Measurements from ENCODE around the gene PSMA1.
A peak's percentile ranks its signal among the peaks of the same experiment; 100 is the strongest.
"Not testable (repeated sequence)": the region's sequence is repeated elsewhere in the genome, so short reads cannot be mapped to it uniquely, and the experiment has no call there.

Gene PSMA1

GRCh38 chr11:14519917-14520746 lies at the start of gene PSMA1:
TSS of gene PSMA1 (minus strand) at chr11:14520386. CDS start at chr11:14520299, 87 bp downstream.
- DNase-seq (ENCODE audit: low read depth) = peak; percentile 94

DNA sequence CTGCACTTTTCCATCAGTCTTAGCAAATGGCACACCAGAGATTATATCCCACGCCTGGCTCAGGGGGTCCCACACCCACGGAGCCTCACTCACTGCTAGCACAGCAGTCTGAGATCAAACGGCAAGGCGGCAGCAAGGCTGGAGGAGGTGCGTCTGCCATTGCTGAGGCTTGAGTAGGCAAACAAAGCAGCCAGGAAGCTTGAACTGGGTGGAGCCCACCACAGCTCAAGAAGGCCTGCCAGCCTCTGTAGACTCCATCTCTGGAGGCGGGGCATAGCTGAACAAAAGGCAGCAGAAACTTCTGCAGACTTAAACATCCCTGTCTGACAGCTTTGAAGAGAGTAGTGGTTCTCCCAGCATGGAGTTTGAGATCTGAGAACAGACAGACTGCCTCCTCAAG lies 49.3 kb upstream of the PSMA1 start:
- DNase-seq (ENCODE audit: low read depth) = not testable (repeated sequence)

GRCh38 chr11:14567064-14567651 lies 47.0 kb upstream of the PSMA1 start:
- DNase-seq (ENCODE audit: low read depth) = no peak

DNA sequence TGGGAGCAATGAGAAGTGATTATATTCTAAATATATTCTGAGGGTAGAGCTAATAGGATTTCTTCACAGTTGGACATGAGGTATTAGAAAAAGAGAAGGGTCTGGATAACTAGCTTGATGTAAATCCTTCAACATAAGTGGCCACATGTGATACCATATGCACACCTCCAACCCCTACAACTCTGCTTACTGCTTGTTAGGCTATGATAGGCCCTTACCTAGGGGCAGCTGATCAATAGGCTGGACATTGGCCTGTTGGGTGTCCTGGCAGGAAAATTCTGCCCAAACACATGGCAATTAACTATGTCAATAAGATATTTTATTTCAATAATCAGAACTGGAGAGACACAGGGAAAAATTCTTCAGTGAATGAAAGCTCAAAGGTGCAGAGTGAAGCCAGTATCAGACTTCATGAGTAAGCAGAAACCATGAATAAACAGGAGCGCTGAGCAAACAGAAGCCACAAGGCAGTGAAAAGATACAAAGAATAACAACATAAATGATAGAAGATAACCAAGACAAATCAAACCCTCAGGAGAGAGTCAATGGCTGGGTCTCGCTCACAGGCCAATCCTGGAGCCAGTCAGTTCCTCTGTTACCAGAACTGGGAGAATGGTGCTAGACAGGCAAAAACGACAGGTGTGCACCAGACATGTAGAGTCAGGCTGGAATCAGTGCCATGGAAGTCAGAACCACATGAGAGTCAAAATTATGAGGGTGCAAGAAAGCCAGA lies 46.3 kb upstream of the PSMA1 start:
- no peak for DNase-seq (ENCODE audit: low read depth)

GRCh38 chr11:14565845-14566244 lies 45.7 kb upstream of the PSMA1 start:
- DNase-seq (ENCODE audit: low read depth) = no peak

DNA sequence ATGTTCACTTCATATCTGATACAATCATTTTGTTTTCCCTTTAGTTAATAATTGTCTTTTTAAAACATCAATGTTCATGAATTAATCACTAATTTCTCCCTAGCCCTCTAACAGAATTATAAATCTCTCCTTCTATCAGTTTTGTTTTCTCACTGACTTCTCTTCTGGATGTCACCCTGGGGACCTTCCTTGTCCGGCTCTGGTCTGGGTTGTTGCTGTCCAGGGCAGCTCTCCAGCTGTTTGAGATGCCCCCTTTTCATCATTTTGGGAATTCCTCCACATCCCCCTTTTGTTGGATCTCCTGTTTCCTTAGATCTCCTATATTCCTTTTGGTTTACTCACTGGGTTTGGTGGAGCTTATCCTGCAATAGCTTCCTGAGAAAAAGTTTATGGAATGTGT lies 35.6 kb upstream of the PSMA1 start:
- no peak for DNase-seq (ENCODE audit: low read depth)

DNA sequence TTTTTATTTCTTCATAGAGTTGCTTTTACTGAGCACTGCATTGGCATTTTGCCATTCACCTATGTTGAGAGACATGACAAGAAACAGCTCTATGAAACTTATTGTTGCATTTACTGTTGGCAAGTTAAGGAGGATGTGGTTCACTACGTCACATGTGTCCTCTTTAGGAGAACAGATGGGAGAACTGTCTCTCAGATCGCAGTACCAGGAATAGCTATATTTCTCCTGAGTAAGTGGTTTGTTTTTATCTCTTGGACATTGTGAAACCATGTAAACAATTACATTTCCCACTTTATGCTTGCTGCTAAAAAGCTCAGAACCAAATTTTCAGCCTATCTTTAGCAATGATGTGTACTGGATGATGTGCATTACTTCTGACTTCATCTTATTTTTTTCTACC lies 34.8 kb upstream of the PSMA1 start:
- peak; percentile 18 for DNase-seq (ENCODE audit: low read depth)

DNA sequence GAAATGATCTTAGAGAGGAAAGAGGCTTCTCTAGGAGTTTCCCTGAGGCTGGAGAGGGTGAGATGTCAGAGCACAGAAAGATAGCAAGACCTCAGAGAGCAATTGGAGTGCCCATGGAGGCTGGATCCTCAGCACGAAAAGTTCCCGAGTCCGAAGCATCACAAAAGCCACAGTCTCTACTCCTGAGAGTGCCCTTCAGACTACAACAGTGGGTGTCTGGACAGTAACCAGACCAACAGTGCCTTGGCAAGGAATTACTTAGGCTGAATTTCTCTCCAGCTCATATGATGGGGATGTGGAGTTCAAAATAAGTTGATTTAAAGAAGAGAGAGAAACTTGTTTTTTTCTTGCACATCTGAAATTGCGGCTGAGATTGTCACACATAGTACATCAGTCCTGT lies 31.9 kb upstream of the PSMA1 start:
- DNase-seq (ENCODE audit: low read depth) = no peak

- no peak for DNase-seq (ENCODE audit: low read depth)
Measured at GRCh38 chr11:14551380-14551779, 31.2 kb upstream of the PSMA1 start.

GRCh38 chr11:14549891-14550290 lies 29.7 kb upstream of the PSMA1 start:
- no peak for DNase-seq (ENCODE audit: low read depth)

DNA sequence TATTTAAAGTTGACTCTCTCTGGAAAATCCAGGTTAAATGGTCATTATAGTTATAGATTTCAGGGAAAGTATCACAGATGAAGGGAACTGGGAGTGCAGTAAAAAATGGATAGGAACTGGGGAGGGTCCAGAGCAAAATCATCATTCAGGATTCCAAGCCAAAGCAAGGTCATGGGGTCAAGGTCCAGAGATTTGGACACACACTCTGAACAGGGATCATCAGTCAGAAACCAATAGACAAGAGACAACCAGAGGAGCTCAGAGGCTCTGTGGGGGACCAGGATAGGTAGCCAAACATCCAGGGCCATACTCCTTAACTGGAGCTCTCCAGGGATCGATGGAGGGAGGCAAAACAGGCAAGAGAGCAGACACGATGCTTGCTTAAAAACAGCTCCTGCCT lies 27.3 kb upstream of the PSMA1 start:
- DNase-seq (ENCODE audit: low read depth) = no peak

DNA sequence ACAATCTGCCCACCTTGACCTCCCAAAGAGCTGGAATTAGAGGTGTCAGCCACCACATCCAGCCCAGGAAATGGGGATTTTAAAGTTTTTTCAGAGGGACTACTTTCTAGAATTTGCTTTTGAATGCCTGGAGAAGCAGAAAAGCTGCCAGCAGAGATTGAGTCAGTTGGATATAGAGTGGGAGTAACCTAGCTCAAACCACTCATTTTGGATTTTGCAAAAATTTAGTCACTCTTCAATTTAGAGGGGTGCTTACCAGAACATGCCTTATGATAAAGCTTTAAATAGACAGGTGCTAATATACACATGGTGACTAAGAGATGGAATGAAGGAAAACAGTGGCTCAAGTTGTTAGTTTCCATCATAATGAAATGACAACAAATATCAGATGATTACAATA lies 26.5 kb upstream of the PSMA1 start:
- no peak for DNase-seq (ENCODE audit: low read depth)

DNA sequence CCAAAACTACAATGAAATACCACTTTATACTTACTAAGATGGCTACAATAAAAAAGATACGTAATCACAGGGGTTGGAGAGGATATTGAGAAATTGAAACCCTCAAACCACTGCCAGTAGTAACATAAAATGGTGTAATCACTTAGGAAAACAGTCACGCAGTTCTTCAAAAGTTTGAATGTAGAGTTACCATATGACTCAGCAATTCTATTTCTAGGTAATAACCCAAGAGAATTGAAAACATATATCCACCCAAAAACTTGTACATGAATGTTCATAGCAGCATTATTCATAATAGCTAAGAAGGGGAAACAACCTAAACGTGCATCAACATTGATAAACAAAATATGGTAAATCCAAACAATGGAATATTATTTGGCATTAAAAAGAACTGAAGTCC lies 24.4 kb upstream of the PSMA1 start:
- DNase-seq (ENCODE audit: low read depth) = peak; percentile 83

DNA sequence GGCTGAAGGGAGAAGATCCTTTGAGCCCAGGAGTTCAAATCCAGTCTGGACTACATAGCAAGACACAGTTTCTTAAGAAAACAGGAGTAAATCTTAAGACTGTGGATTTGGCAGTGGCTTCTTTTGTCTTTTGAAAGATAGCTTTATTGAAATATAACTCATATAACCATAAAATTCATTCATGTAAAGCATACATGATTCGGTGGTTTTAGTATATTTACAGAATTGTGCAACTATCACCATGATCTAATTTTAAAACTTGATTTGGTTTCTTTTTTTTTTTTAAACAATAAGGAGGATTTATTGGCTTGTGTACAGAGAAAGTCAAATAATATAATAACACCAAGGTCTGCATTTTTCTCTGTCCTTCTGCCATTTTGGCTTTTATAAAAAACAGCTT lies 23.1 kb upstream of the PSMA1 start:
- no peak for DNase-seq (ENCODE audit: low read depth)

DNA sequence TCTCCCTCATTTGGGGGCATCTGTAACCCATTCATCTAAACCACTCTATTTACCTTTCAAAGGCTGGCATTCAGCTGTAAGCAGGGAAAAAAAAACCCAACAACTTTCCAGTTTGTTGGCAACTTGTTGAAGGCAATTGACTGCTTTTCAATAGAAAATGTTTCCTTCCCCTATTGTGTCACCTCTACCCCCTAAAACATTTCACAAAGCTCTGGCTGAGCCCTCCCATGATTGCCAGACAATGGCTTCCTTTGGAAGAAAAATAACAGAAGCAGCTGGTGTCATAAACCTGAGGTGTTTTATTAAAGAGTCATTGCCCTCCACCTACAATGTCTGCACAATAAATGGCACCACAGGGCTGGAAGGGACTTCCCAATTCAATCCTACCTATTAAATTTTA lies 22.1 kb upstream of the PSMA1 start:
- no peak for DNase-seq (ENCODE audit: low read depth)

DNA sequence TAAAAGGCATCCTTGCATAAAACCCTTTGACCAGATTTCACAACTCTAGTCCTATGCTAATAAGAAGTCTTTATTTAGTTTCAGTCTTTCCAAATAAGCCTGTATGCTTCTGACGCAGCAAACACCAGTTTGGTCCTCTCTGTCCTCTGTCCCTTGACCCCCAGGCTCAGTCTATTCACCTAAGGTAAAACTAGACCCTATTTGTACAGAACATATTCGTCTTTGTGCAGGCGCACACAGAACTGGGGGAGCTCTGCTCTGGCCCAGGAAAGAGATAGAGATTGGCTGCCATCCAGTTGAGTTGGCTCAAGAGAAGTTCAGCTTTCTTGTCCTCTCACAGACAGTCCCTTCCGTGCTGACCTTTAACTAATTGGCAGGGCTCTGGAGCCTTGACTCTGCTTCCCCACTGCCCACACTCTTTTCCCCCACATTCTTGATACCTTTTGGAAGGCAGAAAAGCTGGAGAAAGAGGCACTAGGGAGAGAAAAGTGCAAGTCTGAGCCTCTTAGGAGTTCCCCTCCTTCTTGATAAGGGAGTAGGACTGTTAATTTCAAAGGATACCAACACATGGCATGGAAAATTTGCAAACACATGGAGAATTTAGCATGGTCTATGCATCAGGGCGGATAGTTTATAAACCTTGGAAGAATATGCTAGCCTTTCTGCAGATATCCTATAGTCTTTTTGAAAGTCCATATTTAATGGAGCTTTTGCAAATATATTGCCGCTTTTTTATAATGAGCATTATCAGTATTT lies 21.2 kb upstream of the PSMA1 start:
- DNase-seq (ENCODE audit: low read depth) = peak; percentile 52

- DNase-seq (ENCODE audit: low read depth) = peak; percentile 25
Measured at GRCh38 chr11:14539982-14540421, 19.8 kb upstream of the PSMA1 start.

DNA sequence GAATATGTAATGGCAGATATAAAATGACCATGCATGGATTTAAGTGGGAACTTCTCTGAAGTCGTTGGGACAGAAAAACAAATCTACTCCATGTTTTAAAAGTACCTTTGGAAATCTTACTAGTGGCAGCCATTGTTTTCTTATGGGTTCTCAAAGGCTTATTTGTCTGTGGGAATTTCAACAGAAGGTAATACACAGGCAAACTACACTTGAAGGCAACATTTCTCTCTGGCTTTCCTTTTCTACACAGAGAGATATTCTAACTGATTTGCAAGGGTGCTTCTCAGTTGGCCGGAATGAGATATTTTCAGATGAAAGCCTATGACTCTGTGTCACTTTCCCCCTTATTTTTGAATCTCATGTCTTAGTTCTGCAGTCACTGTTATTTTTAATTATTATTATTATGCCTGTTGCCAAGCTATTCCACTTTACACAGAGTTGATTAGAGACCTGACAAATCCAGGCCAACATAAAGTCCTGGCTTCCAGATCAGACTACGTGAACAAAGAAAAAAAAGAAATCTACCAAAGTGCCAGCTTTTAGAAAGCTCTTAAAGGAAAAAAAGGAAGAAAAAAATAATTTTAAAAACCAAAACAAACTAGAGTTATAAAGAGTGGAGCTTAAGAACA lies 18.9 kb upstream of the PSMA1 start:
- DNase-seq (ENCODE audit: low read depth) = no peak

DNA sequence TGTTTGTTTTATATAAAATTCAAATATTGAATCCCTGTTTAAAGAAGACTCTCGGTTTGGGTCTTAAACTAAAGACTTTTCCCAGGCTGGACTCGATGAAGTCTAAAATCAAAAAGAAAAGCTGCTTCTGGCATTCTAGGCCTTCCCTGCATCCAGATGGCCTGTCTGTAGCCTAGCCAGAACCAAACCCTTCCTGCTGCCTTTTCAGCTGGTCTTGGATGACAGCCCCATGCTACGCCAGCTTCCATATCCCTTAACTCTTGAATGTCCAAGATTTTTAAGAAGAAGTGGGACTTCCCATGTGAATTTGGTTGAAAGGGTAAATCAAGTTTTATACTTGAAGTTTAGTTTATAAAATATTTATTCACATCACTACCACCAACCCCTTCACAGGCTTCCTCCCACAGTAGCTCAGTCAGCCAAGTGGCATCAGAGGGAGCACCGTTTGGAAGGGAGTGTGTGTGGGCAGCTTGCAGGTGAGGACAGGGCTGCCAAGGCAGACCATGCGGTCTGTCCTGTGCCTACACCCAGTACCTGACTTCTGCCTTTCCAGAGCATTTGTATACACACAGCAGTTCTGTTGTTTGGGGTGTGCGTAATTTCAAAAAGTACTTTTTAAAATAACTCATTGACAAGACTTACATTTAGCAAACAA lies 18.2 kb upstream of the PSMA1 start:
- DNase-seq (ENCODE audit: low read depth) = no peak

DNA sequence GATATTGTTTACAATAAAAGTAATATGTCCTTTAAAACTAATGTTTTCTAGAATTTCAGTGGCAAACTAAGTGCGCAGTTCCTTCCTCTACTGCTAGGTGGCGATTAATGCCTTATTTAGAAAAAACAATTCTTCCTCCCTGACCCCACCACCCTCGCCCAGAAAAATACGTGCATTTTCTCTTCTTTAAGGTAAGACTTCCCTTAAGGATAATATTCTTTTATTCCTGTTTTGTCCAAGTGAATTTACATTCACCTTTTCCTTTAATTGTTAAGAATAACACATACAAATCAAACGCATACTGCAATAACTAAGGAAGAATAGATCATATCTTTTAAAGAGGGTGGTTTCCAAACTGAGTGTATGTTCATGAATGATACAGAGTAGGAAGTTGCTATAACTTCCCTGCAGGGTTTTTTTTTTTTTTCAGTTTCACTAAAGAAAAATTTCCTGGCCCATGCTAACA lies 17.0 kb upstream of the PSMA1 start:
- peak; percentile 12 for DNase-seq (ENCODE audit: low read depth)

DNA sequence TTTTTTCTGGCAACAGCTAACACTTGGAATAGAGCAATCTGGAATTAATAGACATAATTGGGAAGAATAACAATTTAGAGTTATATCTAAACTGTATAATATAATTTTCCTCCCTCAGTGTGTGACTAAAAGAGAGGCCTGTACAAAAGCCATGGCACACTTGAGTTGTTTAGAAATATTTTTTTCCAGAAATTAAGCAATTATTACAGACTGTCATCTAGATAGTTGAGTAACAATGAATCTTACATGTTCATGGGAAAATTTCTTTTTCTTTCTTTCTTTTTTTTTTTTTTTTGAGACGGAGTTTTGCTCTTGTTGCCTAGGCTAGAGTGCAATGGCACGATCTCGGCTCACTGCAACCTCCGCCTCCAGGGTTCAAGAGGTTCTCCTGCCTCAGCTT lies 15.0 kb upstream of the PSMA1 start:
- DNase-seq (ENCODE audit: low read depth) = peak; percentile 35
